ENCODE measurements around the gene ALDH3A1. TPM values are rescaled to one million over a fixed set of nuclear protein-coding genes. Genes with fewer than 3 reads are reported as not detected.
A peak's percentile ranks its signal among the peaks of the same experiment; 100 is the strongest.

Gene ALDH3A1
- total RNA-seq, 1 experiment from 2014 or later = 41.9 TPM

DNA sequence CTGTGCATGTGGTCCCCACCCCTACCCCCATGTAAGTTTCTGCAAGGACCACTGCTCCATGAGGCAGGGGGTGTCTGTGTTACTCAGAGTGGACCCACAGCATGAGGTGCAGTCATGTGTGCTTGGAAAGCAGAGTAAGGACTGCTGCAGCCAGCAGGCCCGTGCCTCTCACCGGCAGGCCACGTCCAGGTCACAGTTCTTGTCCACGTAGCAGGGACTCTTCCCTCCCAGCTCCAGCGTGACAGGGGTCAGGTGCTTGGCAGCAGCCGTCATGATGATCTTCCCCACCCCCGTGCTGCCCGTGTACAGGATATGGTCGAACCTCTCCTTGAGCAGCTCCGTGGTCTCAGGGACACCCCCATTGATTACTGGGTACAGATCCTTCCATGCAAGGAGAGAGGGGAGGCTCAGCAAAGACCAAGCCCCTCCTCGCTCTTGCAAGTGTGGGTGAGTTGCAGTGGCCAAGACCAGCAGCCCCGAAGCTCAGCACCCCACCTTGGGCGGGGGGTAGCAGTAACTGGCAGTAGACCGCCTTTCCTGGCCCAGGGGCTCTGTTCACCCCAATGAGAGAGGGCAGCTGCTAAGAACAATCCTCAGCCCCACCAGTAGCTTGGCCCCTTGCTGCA lies 6.2 kb downstream of the ALDH3A1 start:
- no peak for DNase-seq (ENCODE audit: low spot score)

DNA sequence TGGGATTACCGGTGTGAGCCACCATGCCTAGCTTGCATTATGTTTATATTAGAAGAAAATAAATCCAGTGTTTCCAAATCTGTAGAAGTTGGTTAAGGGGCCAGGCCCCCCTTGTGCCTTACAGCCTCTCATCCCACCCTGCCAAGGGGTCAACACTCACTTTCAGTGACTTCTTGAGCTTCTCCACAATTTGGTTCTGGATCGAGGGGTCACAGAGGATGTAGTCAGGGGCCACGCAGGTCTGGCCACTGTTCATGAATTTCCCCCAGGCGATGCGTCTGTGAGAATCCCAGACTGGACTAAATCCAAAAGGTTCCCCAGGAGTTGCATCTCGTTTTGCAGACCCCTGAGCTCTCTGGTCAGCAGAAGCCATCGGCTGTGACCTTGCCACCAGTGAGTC lies 7.2 kb downstream of the ALDH3A1 start:
- DNase-seq (ENCODE audit: low spot score) = no peak

DNA sequence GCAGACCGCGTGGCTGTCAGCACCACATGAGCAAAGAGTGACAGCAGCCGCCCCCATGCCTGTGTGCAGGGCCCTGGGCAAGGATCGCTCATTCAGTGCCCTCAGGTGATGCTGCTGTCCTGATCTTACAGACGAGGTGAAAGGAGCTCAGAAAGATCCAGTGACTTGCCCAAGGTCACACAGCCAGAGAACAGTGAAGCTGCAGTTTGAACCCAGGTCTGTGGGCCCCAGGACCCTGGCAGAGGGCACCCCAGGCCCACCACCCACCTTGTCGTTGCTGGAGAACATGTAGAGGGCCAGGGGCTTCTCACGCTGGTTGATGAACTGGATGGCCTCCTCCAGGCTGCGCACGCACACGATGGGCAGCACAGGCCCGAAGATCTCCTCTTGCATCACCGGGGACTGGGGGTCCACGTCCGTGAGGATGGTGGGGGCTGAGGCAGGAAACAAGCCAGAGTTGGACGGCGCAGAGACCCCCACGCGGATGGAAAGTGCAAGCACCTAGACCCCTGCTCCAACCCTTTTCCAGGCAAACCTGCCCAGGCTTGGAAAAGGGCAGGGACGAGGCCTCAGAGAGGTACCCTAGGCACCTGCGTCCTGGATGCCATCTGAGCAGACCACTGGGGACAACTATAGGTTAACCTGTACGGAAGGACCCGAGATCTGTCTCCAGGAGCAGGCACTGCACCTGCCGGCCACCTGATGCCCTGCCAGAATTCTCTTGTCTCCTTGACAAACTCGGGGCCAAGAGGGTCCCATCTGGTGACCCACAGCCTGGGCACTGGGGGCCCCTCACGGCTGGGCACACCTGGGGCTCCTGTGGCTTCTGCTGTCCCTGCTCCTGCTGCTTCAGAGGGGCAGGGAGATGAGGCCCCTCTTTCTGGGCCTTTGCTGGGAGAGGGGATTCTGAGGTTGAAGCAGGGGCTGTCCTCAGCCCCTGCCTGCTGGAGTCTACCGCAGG lies 8.6 kb downstream of the ALDH3A1 start:
- DNase-seq (ENCODE audit: low spot score) = no peak

DNA sequence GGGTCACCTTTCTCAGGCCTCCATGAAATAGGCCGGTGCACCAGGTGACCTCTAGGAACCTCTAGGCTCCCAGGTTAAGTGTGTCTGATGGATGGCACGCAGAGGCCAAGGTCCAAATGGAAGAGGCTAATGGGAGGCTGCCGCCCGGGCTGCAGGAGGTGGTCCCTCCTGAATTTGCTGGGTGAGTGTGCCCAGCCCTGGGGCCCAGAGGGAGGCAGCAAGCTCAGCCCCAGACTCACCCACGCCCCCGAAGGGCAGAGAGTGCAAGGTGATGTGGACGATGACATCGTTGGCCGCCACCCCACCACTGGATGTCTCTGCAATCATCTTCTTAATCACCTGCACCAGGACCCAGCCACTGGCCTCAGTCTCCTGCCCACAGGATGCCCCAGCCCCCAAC lies 9.3 kb downstream of the ALDH3A1 start:
- no peak for DNase-seq (ENCODE audit: low spot score)

DNA sequence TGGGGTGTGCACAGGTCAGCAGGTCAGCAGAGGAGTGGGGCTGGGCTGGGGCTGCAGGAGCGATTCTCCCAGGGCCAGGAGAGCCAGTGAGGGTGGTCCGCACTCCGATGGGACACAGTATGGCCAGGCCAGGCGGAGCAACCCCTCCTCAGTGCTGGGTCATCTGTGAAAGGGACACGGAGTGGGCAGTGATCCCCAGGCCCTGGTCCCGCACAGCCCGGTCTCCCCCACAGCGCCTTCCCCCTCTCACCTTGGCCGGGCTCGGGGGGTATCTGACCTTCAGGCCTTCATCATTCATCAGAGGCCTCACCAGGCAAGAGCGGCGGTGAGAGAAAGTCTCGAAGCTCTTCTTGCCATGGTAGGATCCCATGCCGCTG lies 10.0 kb downstream of the ALDH3A1 start:
- DNase-seq (ENCODE audit: low spot score) = no peak

DNA sequence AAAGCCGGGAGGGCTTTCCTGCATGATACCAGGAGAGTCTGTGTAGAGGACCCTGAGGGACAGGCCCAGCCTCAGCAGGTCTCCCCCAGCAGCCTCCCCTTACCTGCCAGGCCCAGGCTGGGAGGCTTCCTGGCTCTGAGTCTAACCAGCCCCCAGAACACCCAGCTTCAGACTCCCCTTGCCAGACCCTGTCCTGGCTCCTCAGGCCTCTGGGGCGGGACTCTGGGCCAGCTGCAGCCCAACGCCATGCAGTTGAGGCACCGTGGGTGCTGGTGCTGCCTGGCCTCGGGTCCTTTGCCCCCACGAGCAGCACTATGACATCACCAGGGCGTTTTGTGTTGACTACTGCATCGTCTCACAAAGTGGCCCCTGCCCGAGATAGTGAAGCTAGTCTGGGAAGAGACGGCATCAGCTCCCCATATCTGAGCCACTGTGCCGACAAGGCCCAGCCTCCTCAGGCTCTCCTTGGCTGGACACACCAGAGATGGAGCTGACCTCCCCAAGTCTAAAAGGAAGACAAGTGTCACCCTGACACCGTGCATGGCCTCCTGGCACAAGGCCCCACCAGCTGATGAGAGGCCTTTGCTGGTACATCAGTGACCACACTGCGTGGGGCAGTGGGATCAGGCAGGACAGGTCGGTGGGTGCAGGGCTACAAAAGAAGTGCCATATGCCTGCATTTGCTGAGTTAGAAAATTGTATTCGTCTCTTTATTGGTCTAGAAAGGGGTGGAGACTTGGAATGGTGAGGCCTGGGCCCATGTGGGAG lies 10.6 kb downstream of the ALDH3A1 start:
- DNase-seq (ENCODE audit: low spot score) = no peak

DNA sequence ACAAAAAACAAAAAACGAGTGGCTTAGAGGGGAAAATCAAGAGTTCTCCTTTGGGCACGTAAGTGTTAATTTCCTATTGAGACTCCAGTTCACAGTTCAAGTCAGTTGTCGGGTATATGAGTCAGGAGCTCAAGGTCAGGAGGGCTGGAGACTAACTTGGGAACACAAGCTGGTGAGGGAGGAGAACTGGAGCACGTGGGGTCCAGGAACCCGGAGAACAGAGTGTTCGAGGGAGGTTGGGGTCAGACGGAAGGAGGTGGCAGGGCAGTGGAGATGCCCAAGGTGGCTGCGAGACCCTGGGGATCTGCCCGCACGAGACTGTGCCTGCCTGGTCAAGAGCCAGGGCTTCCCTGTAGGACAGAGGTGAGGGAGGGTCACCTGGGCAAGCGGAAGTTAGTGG lies 12.0 kb downstream of the ALDH3A1 start:
- DNase-seq (ENCODE audit: low spot score) = no peak

DNA sequence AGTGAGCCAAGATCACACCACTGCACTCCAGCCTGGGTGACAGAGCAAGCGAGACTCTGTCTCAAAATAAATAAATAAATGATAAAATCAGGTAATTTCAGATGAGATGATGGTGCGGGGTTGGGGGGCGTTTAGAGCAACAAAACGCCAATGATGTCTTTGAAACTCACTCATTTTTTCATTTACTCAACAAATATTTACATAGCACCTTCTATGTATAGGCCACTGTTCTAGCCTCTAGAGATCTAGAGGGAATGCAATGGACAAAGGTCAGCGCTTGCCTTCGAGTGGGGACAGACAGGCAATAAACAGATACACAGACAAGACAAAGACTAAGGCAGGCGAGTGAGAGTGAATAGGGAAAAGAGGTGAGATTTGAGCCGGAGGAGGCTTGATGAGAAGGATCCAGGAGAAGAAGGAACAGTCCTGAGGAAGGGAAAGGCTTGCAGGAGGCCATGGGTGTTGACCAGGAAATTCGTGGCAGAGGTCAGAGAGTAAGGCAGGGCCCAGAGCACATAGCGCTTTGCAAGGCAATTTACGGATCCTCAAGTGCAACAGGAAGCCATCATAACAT lies 14.1 kb downstream of the ALDH3A1 start:
- no peak for DNase-seq (ENCODE audit: low spot score)

DNA sequence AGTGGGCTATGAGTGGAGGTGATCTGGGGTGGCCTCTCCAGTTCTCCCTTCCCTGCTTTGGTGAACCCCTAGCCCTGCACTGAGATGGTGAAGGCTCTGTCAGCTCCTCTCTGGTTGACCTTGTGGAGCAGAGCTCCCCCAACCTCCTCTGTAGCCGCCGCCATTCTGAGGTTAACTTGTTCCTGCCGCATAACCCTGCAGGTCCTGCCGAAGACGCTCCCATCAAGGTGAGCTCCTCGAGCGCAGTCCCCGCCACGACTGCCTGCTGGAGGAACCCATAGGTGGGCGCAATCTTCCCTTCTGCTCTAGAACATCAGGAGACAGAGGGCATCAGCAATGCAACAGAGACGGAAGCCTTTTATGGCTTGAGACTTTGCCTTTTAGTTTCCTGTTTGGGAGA lies 16.5 kb downstream of the ALDH3A1 start:
- no peak for DNase-seq (ENCODE audit: low spot score)

DNA sequence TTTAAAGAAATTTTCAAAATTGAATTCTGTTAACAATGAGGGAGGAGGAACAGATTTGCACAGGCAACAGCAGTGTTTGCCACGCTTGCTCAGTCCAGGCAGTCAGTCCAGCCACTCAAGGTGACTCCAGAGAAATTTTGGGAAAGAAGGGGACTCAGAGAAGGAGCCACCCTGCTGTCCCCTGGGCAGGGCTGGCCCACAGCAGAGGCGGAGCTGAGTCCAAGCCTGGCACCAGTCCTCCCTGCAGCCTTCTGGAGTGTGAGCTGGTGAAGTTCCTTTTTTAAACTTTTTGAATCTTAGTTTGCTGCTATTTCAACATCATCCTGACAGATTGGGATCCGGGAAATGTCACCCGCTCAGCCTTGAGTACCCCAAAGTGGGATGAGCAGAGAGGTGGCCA lies 17.3 kb downstream of the ALDH3A1 start:
- no peak for DNase-seq (ENCODE audit: low spot score)

DNA sequence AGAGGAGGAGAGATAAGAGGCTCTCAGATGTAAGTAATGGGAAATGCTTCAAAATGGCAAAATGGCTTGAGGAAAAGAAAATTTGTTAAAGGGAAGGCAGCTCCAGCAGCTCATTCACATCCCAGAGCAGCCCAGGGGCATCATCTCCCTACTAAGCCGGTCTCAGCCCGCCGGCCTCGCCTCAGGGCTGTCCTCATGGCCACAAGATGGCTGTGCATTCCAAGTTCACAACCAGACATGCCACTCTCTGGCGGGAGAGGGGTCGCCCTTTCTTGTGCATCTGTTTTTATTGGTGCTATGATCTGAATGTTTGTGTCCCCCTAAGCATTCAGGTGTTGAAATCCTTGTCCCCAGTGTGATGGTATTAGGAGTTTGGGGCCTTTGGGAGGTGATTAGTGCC lies 18.2 kb downstream of the ALDH3A1 start:
- DNase-seq (ENCODE audit: low spot score) = no peak

DNA sequence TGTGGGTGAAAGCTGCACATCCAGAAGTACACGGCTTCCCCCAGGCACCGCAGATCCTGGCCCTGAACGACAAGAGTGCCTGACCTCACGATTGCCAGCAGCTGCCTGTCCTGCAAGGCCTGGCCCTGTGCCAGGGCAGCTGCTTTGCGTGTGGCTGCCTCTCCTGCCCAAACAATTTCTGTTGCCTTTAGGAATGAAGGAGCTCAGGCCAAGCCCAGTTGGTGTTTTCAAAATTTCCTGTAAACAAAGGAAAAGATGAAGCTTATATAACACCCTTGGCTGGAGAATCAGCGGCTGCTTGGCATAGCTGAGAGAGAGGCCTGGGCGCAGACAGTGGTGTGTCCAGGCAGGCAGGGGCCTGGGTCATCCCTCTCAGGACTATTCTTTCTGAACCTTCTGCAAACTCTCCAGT lies 20.0 kb downstream of the ALDH3A1 start:
- peak; percentile 91 for DNase-seq (ENCODE audit: low spot score)

DNA sequence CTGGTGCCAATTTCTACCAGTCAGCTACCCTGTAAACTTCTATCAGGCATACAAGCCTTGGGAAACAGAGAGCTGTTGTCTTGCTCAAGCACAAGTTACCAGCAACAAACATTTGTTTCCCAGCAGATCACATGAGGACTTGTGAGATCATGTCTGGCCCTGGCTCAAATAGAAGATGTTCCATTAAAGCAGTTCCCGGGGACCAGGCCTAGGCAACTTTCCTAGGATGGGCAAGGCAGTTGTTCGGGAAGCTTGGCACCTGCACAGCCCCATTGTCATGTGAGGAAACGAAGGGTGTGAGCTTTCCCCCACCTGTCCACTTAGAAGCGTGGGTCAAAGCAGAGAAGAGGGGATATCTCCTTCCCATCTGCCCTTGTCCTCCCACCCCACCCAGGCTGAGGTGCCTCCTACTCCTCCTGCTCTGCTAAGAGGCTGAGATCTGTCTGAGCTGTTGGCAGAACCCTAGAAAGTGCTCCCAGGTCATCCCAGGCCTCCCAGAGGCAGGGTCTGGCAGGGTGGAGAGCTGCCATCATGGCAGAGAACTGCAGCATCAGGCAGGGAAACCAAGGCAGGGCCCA lies 20.5 kb downstream of the ALDH3A1 start:
- DNase-seq (ENCODE audit: low spot score) = peak; percentile 70

DNA sequence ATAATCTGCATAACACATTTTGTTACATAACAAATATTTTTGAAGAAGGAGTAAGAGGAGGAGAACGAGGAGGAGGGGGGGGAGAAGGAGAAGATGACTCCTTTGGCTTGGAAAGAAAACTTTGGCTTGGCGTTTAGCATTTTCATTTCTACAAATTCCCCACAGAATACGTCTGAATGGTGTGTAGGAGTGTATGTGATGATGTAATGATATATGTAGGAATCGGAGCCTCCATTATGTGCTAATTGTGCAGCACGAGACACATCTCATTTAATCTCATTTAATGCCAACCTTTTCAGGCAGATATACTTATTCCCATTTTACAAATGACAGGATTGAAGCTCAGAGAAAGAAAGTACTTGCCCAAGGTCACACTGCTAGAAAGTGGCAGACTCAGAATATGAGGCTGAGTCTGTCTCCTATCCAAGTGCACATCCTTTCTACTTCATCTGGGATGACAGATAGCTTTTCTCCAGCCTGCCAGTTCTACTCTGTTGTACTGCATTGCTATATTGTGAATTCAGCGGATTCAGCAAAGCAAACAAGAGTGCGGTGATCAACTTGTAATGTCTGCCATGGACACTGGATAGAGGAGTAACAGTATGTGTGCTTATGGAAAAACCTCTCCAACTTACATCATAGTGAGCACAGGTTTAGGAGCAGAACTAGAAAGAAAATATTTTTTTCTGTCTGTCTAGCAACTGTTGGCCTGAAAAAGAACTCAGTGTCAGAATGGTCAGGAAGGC lies 21.3 kb downstream of the ALDH3A1 start:
- no peak for DNase-seq (ENCODE audit: low spot score)

DNA sequence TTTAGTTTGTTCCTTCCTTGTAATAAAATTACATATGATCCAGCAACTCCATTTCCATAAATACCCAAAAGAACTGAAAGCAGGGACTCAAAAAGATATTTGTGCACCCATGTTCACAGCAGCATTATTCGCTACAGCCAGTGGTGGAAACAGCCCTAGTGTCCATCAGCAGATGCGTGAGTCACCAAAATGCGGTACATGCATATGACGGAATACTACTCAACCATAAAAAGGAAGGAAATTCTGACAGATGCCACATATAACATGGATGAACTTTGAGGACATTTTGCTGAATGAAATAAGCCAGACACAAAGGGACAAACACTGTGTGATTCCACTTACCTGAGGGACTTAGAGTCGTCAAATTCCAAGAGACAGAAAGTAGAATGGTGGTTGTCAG lies 22.6 kb downstream of the ALDH3A1 start:
- DNase-seq (ENCODE audit: low spot score) = no peak

DNA sequence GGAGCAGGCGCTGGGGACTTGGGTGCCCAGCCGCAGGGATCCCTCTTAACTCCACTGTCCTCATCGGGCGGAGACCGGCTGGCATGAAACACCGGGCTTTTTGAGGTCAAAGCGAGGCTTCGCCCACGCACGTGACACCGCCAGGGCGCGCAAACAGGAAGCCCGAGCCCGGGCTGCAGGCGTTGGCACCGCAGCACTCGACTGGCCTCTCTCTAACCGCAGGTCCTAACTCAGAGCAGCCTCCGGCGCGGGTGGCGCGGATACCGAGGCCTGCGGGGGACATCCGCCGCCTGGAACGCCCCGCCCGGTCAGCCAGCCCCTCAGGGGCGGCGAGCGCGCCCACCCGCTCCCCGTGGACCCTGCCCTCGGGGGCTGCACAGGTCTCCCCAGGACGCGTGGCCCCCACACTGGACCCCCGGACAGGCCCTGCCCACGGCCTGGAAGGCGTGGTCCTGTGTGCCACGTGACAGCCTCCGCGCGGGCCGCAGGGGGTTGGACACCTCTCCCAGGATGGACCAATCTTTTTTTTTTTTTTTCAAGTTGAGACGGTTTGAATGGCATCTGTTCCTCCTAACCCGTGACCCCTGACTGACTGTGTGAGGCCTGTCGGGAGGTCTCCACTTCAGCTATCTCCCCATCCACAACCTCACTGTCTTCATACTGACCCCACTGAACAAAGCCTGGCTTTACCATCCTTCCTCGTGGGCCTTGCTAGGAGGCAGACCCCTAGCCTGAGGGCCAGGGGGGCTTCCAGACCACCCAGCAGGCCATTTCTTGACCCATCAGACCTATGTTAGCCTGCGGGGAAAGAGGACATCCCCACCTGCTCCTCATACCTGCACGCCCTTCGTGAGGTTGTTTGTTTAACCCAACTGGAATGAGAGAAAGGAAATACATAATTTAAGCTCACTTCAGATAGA lies 23.3 kb downstream of the ALDH3A1 start:
- DNase-seq (ENCODE audit: low spot score) = no peak

DNA sequence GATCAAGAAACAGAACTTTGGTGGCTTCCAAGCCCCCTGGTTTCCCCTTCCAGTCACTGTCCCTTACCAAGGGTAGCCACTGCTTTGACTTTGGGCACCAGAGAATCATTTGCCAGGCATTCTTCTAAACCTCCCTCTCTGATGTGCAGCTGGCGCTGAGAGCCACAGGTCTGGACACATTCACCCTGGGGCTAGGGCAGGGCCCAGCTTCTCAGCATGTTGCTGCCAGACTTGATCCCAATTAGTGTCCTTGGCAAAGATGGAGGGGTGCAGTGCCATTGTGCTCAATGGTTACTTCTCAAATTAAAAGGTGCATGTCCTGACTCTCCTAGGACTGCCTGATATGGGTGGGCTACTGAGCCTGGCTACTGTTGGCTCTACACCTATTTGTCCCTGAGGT lies 24.1 kb downstream of the ALDH3A1 start:
- DNase-seq (ENCODE audit: low spot score) = no peak

DNA sequence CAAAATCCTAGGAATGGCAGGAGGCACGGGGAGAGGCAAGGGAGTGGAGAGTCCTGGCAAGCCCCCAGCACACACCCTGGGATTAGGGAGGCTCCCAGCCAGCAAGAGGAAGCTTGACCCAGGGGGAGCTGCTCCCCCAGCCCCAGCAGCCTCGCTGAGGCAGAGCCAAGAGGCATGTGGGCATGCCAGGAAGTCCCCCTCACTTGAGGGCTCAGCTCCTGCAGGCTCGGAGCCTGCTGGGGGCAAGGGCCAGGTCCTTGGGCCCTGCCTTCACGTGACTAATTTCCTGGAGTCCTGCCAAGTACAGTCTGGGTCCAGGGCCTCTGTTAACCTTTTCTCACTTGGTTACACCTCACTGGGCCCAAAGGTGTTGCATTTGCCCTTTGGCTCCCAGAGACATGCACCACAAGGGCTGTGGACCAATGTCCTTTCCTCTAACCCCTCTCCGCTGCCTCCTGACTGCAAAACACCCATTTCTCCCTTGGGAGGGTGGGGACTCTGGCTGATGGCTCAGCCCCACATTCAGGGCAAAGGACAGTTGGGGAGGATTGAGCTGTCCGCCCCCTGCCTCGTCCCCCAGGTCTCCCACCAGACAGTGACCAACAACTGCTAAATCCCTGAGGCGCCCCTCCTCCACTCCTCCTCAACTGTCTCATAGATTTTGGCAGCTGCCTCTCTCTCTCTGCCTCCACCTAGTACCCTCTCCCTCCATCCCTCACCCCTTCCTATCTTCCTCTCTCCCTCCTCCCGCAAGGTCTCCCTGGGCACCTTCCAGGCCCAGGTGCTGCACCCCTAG lies 27.3 kb downstream of the ALDH3A1 start:
- DNase-seq (ENCODE audit: low spot score) = no peak

DNA sequence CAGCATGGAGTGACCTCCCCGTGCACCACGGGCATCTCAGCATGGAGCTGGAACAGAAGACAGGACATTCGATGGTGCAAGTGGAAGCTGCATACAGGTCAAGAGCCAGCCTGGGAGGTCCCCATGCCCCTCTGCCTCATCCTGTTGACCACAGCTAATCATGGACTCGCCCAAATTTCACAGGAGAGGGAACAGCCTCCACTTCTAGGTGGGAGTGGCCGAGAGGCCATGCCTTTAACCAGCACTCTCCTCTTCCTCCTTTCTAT lies 28.0 kb downstream of the ALDH3A1 start:
- no peak for DNase-seq (ENCODE audit: low spot score)

All from H4 (cell line).